Measurements from ENCODE around the gene PRKX. TPM values are rescaled to one million over a fixed set of nuclear protein-coding genes. Genes with fewer than 3 reads are reported as not detected.

PRKX gene
- total and polyA plus RNA-seq, 8 donors, result 11.6 to 23.6 (median 13.6) TPM

GRCh38 chrX:3680459-3680858, 33.0 kb downstream of the PRKX start:
- no peak for TF ChIP-seq CTCF (IDR thresholded peaks at IDR 0.05)
- H3K4me3 ChIP-seq, result no peak overlapping the region
- ATAC-seq, result no peak

GRCh38 chrX:3679669-3680068, 33.8 kb downstream of the PRKX start:
- Histone ChIP-seq H3K36me3 (no peaks in the 10 kb centered on the region), H3K4me3 (no peak overlapping the region), H3K27me3 (no peaks in the 10 kb centered on the region), H3K9me3 (no peaks in the 10 kb centered on the region), H3K27ac (no peak overlapping the region), H3K4me1 (no peaks in the 10 kb centered on the region)
- DNase-seq, result no peak
- no peak for ATAC-seq
- intact Hi-C loops (cut with DNase I), result no loop called here
- no peak for TF ChIP-seq CTCF (IDR thresholded peaks at IDR 0.05)

More at GRCh38 chrX:3680459-3680858, 33.0 kb downstream of the PRKX start:
- intact Hi-C loops (cut with DNase I), result no loop called here
- no peaks in the 10 kb centered on the region for H3K4me1 ChIP-seq
- H3K36me3 ChIP-seq, result no peaks in the 10 kb centered on the region
- H3K27ac ChIP-seq, result no peak overlapping the region
- H3K27me3 ChIP-seq, result no peaks in the 10 kb centered on the region
- H3K9me3 ChIP-seq, result no peaks in the 10 kb centered on the region
- no peak for DNase-seq

GRCh38 chrX:3678328-3678727, 35.1 kb downstream of the PRKX start:
- no peak for DNase-seq
- no peak for ATAC-seq
- Histone ChIP-seq H3K4me1 (no peaks in the 10 kb centered on the region), H3K27ac (no peak overlapping the region), H3K4me3 (no peak overlapping the region), H3K27me3 (no peaks in the 10 kb centered on the region), H3K36me3 (peaks cover 0 to 5% of the 10 kb centered on the region in 2 donors), H3K9me3 (no peaks in the 10 kb centered on the region)
- intact Hi-C loops (cut with DNase I), result no loop called here
- TF ChIP-seq CTCF (IDR thresholded peaks at IDR 0.05), result no peak

- TF ChIP-seq CTCF (IDR thresholded peaks at IDR 0.05), result no peak
- Histone ChIP-seq H3K36me3 (peaks cover 0 to 20% of the 10 kb centered on the region in 2 donors), H3K27me3 (no peaks in the 10 kb centered on the region), H3K9me3 (no peaks in the 10 kb centered on the region), H3K27ac (no peak overlapping the region), H3K4me3 (no peak overlapping the region), H3K4me1 (no peaks in the 10 kb centered on the region)
- no peak for DNase-seq
- no peak for ATAC-seq
- intact Hi-C loops (cut with DNase I), result no loop called here
Measured at GRCh38 chrX:3674881-3675280, 38.6 kb downstream of the PRKX start.

- TF ChIP-seq CTCF (IDR thresholded peaks at IDR 0.05), result no peak
- no peaks in the 10 kb centered on the region for H3K4me1 ChIP-seq
- H3K27ac ChIP-seq, result no peak overlapping the region
- no peak overlapping the region for H3K4me3 ChIP-seq
- ATAC-seq (no peak), DNase-seq (no peak)
- H3K9me3 ChIP-seq, result no peaks in the 10 kb centered on the region
- intact Hi-C loops (cut with DNase I), result no loop called here
- H3K27me3 ChIP-seq, result no peaks in the 10 kb centered on the region
- peaks cover 0 to 22% of the 10 kb centered on the region in 2 donors for H3K36me3 ChIP-seq
Measured at GRCh38 chrX:3669841-3670475, 43.5 kb downstream of the PRKX start.
